ENCODE data around the gene BRSK1. TPM values are rescaled to one million over a fixed set of nuclear protein-coding genes. Genes with fewer than 3 reads are reported as not detected.

Gene BRSK1
- 8.1 and 10.0 TPM in 2 replicates for total RNA-seq

DNA sequence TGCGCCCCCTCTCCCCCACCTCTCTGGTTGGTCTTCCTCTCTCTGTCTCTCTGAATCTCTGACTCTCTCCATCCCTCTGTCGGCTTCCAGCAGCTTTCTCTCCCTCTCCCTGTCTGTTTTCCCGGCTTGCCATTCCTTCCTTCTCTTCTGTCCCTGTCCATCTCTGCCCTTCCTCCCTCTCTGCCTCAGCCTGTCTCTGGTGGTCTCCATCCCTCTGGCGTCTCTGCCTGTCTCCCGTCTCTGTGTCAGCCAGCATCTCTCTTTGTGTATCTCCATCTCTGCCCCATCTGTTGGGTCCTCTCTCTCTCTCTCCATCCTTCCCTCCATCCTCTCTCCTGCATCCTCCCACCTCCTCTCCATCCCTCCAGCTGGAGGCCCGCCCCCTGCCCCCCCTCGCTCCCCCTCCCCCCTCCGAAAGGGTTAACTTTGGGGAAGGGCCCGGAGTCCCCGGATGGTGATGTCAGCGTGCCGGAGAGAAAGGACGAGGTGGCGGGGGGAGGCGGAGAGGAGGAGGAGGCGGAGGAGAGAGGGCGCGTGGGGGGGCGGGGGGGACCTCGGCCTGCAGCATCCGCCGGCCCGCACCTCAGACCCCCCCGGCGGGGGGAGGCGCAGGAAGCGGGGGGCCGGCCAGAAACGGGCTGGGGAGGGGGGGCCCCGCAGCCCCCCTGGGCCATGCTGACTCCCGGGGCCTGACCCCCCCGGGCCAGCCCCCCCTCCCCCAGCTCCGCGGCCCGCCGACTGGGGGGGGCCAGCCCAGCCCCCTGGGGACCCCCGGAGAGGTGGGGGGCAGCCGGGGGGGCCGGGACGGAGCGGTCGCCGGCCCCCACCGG, at the start of gene BRSK1:
TSS of gene BRSK1 (plus strand) at position 450 of the 830 bp plus-strand sequence. CDS start 446 bp downstream, outside the sequence.
- intact Hi-C loops (cut with micrococcal nuclease) = no loop called here

DNA sequence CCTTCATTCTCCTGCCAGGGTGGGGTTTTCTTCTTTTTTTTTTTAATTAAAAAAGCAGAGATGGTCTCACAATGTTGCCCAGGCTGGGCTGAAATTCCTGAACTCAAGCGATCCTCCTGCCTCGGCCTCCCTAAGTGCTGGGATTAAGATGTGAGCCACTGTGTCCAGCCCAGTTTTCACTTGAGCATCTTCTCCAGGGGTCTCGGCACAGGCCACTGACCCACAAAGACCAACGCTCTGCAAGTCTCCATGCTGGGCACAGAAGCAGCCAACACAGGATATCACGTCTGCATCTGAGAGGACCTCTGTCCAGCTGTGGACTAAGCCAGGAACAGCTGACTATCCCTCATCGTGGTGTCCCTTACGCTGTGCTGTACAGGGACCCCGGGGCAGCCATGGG, 45.8 kb upstream of the BRSK1 start:
- intact Hi-C loops (cut with micrococcal nuclease) = no loop called here

DNA sequence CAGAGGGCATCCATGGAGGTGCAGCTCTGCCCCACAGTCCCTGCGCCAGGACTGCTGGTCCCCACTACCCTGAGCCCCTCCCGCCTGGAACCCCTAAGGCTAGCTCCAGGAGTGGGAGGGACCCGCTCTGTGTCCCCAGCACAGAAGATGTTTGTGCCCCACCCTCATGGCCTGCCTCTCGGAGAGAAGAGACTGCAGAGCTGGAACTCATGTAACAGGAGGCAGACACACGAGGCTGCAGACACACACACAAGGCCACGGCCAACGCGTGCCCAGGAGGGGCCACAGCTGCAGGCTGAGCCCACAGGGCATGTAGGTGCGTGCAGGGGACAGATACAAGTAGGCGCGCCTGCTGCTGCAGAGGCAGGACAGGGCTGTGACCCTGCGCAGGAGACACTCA, 44.8 kb upstream of the BRSK1 start:
- intact Hi-C loops (cut with micrococcal nuclease) = no loop called here

DNA sequence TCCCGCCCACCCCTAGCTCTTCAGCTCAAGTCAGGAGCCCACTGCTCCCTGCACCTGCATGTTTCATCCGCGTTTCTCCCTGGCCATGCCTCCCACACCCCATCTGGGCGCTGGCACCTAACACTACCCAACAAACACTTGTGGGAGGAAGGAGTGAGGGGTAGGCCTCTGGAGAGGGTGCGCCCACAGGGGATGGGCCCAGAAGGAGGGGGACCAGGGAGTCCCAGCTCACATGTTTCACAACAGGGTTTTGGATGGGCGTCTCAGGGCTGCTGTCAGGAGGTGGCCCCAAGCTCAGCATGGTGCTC, 43.1 kb upstream of the BRSK1 start:
- intact Hi-C loops (cut with micrococcal nuclease) = no loop called here

DNA sequence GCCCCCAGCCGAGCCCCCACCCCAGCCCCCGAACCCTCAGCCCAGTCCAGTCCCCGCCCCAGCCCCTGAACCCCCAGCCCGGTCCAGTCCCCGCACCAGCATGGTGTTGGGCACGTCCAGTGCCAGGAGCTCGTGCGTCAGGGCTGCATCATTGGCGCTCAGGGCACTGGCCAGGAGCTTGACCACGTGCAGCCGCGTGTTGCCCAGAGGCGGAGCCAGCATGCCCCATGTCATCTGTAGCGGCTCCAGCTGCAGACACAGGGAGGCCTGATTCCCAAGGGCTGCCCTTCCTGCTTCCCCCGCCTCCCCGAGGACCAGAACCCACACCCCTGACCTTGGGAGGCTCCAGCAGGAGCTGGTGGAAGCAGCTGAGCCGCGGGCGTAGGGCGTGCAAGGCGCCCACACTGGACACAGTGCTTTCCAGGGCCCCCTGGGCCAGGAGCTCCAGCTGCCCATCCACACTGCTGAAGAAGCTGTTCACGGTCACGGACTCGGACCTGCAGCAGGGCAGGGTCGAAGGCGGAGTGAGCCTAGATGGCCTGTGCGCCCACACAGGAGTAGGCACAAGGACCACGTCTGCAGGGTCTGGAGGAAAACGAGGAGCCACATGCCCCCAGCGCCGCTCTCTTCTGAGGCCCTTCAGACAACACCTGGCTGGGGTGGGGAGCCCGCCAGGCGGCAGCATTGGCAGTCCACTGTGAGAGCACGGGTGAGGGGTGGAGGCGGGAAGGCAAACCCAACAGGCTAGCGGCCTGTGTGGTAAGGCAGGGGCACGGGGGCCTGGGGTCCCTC, 42.5 kb upstream of the BRSK1 start:
- intact Hi-C loops (cut with micrococcal nuclease) = no loop called here

DNA sequence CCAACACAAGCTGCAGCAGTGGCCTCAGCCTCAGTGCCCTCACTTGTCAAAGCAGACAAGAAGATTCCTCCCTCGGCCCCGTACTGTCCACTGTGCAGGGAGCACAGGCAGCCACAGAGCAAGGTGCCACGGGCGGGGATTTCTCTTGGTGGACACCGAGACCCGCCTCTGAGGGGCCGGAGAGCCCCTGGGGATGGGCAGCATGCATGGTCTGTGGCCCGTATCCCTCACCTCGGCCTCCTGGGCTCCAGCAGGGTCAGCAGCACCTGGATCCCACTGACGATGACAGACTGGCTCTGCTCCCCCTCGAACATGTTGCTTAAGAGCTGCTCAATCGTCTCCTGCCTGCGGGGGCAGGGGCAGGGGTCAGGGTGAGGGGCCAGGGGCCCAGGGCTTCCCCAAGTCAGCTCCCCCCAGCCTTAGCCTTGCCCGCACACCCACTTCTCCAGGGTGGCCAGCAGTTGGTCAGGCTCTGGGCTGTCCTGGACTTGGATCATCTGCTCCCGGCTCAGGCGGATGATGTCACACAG, 41.8 kb upstream of the BRSK1 start:
- intact Hi-C loops (cut with micrococcal nuclease) = no loop called here

DNA sequence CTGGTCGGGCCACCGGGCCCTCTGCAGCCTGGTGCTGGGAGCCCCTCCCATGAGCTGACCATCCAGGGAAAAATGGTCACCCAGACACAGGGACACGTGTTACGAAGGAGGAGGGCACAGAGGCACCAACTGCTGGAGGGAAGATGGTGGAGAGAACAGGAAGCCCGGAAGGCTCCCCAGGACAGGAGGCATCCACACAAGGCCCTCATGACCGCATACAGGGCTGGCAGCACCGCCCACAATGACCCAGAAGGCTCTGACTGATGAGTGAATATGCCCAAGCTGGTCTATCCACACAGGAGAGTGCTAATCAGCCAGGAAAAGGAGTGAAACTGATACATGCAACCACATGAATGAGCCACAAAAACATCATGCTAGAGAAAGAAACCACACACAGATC, 41.3 kb upstream of the BRSK1 start:
- intact Hi-C loops (cut with micrococcal nuclease) = no loop called here

DNA sequence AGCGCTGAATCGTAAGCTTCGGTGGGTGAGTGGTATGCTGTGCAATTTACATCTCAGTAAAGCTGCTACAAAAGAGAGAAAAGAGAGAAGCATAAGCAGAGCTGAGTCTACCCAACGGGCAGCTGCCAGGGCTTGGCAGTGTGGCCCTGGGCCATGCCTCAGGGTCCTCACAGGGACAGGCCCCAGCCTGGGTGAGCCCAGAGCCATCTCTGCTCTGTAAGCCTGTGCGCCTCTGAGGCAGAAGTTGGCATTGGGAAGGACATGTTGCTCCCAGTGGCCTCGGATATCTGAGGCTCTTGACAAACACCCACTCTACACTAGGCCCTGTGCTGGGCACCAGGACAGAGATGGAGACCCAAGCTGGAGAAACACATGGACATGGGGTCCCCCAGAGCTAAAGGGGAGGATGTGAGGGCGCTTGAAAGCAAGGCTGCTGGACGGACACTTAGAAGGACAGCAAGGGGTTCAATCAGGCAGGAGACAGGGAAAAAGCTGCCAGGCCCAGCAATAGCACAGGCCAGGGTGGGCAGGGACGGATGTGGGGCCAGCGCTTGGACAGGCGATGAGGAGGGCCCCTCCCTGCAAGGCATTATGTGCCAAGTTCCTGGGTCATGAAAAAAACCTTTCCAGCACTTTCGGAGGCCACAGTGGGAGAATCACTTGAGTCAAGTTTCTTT, 39.7 kb upstream of the BRSK1 start:
- intact Hi-C loops (cut with micrococcal nuclease) = no loop called here

DNA sequence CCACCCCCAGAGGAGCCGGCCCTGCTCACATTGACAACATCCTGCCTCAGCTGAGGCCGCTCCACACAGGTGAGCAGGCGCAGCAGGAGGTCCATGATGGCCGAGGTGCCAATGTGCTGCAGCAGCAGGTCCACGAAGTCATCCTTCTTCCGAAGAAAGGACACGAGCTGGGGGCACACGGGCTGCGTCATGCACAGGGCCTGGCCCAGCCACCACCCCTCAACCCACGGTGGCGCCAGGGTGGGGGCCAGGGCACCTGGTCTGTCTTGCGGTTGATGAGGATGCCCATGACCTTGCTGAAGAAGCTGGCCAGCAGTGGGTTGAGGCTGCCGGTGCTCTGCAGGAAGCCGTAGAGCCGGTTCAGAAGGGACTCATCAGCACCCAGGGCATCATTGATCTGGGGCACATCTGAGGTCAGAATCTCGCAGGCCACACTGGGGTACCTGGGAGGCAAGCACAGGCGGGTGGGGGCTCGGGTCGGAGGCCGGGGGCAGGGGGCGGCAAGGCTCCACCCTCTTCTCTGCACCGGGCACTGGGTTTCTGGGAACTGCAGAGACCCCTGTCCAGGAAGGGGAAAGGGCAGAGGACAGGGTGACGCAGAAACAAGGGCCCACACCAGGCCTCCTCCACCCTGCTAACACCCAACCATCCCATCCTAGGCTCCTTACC, 38.4 kb upstream of the BRSK1 start:
- intact Hi-C loops (cut with micrococcal nuclease) = no loop called here

DNA sequence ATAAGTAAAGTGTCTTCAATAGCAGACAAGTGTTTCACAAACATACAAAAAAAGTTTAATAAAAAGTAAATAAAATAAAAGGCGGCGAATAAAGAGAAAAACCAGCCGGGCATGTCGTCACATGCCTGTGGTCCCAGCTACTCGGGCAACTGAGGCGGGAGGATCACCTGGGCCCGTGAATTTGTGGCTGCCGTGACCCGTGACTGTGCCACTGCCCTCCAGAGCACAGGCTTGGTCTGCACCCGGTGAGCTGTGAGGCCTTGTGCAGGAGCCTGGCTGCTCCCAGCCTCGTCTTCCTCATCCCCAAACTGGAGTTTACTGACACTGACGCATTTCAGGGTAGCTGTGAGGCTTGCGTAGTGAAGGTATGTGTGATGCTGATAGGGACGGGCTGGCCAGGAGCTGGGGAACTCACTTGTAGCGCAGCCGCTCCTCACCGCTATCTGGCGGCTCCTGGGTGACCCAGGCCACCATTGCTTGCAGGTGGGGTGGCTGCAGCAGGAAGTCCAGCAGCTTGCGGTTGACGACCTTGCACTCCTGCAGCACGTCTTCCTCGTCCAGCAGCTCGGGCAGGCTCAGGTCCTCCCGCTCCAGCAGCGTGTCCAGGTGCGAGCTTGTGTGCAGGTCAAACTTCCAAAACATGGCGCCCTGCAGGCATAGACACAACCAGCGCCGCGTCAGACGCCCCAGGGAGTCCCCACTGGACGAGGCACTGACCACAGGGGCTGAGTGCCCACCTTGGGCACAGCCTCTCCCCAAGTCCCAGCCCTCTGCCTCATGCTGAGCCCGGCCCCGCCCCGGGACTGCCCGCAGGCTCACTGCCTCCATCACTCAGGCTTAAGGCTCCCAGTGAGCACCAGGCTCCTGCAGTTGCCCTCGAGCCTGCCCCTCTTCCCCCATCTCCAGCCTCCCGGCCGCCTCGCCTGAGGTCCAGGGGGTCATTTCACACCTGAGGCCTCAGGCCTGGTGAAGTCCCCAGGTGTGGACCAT, 37.0 kb upstream of the BRSK1 start:
- intact Hi-C loops (cut with micrococcal nuclease) = no loop called here

DNA sequence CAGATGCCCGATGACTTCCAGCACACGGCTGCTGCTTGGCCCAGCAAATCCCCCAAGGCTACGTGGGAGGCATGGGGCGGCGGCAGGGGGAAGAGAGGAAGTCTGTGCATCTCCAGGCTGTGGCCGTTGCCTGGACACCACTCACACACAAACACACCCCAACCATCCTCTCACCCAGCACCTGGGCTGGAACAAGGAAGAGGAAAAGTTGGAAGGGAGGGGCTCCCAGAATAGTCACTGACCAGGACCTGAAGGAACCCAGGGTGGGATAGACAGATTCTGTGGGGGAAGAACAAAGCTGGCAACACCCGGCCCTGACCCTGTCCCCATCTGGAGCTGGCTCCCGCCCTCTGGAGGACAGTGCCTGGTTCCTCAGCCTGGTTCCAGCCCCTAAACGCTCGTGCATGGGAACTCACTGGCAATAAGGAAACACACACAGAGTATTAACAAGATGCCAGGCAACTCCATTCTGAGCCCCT, 36.1 kb upstream of the BRSK1 start:
- intact Hi-C loops (cut with micrococcal nuclease) = no loop called here

DNA sequence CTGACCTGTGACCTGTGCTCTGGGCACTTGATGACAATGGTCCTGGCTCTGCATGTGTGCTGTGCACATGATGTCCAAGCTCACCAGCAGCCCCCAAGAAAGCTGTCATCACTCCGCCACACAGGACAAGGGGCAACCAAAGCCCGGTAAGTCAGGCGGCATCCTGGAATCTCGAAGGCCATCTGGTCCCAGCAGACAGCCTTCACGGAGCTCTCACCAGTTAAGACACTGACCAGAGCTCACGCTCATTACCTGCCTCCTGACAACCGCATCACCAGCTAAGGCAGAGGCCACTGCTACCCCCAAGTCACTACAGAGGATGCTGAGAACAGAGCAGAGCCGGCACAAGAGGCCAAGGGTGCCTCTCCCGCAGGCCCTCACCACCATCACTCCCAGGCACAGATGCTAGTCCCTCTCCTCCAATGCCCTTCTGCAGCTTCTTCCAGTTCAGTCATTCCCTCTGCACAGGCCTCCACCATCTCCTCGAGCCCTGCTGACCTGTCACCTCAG, 35.6 kb upstream of the BRSK1 start:
- intact Hi-C loops (cut with micrococcal nuclease) = no loop called here

DNA sequence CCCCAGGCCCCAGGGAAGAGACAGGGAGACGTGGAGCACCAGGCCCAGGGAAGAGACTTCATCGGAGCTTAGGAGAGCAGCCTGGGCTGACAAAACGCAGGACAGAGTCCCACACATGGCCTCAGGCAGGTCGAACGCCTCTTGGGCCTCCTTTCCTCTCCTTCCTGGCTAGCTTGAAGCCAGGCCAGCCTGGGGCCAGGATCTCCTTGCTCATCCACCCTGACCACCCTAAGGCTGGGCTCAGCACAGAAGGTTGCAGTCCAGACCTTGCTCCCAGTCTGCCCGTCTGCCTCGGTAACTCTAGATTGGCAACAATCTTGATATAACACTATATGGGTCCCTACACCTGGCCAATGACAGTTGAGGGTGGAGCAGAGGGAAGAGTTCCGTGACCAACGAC, 35.1 kb upstream of the BRSK1 start:
- intact Hi-C loops (cut with micrococcal nuclease) = no loop called here

DNA sequence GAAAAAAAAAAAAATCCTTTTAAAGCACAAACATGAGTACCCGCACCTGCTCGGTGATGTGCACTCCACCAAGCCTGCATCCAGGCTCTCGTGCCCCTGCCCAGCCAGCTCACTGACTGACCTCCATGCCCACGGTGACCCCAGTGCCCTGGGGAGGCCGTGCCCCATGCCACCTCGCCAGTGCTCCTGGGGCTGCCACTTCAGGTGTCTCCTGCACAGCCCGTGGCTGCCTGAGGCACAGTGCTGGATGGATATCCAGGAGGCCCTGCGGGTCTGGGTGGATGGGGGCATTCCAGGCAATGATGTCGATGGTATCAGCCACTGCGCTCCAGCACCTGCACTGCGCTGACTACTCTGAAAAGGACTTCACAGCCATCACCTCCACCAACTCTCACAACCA, 34.0 kb upstream of the BRSK1 start:
- intact Hi-C loops (cut with micrococcal nuclease) = loop anchor here (10.0 kb wide), 1 partner anchor 1115 kb away; the partner anchor contains the start of gene CNOT3

DNA sequence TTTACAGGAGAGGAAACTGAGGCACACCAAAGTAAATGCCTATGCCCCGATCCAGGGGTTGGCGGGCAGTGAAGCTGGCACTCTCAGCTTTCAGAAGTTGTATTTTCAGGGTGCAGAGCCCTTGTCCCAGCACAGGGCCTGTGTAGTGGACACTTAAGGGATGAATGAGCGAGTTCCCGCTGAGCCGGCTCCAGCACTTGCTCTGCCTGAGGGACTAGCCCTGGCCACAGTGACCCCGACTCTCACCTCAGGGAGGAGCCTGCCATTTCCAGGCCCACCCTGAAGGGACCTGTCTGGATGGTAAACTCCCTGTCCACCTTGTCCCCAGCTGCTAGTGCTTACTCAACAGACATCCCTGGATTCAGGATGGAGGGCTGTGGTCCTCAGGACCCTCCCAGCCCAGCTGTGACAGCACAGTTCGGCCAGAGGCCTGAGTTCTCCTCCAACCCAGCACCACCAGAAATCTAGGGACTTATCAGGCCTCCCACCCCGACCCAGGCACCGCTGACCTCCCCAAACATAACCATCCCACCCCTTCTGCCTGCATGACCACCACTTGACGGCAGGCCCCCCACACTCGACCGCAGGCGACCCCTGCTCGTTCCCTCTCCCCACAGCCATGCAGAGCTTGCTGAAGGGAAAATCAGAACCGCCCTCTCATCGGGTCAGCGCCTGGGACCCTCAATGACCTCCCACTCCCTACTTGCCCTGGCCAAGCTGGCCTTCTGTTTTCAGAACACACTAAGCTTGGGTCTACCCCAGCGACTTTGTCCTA, 33.3 kb upstream of the BRSK1 start:
- intact Hi-C loops (cut with micrococcal nuclease) = loop anchor here (10.0 kb wide), 1 partner anchor 1116 kb away; the partner anchor contains the start of gene CNOT3

DNA sequence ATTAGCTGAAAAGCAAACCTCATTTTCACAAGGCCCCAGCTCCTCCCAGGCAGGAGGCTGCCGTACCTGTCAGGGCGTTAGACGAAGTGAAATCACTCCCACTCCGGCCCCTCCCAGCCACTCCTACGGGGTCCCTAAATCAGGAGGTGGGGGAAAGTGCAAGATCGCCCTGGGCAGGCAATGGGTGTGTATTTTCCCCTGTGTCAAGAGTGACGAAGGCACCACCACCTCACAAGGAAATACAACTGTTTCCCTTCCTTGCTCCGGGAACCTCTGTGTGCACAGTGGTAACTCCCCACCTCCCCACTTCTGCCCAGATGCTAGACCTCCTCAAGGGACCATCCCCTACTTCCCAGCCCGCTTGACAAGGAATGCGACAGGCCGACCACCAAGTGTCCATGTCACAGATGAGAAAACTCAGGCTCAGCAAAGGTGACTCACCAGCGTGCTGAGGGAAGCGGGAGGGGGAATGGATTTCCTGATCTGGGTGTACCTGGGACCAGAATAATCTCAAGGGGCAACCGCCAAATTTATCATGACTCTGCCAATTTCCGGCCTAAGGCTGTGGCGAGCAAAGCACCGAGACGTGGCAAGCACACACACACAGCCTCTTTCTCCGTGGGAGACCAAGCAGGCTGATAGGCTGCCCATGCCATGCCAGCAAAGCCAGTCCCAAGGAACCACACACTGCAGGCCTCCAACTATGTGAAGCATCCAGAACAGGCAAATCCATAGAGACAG, 32.3 kb upstream of the BRSK1 start:
- intact Hi-C loops (cut with micrococcal nuclease) = loop anchor here (10.0 kb wide), 1 partner anchor 1117 kb away; the partner anchor contains the start of gene CNOT3

DNA sequence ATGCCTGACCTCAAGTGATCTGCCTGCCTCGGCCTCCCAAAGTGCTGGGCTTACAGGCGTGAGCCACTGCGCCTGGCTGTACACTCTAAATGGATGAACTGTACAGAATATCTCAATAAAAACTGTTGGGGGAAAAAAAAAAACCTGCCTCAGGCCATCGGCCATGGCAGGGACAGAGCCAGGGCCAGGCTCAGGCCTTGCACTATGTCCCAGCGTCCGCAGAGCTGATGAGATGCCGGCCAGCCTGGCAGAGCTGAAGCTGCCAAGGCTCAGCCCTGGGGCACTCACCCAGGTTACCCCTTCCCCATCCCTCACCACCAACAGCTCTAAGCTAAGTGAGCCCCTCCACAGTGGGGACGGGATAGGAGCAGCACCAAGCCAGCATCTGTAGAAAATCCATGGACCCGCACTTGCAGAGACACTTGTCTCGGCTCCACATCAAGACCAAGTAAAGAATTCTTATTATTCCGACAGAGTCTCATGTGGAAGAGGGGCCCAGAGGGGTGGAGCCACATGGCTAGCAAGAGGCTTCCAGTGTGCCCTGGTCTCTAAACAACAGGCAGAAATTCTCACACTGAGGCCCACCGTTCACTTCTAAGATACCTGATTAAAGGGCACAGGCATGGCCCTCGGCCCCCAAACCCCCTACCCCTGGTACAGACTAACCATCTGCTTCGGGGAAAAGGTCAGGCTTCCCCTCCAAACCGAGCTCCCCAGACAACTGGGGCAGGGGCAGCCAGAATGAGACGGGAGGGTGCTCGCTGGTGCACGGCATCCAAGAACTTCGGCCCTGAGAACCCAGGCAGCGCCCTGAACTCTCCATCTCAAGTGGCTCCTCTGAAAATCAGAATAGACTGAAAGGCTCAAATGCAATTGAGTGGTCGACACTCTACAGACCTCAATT, 30.8 kb upstream of the BRSK1 start:
- intact Hi-C loops (cut with micrococcal nuclease) = loop anchor here (10.0 kb wide), 1 partner anchor 1118 kb away; the partner anchor contains the start of gene CNOT3
